Vagina (tissue), 2 donors: ENCODE measurements around the gene CDK9. TPM values are rescaled to one million over a fixed set of nuclear protein-coding genes. Genes with fewer than 3 reads are reported as not detected.
A peak's percentile ranks its signal among the peaks of the same experiment; 100 is the strongest.

Experiments used
- DNase-seq, 2 donors: peaks; one replicate each; pipeline ENCODE4 v3.0.0-alpha.2; 2017; ENCODE audit errors: extremely low spot score in 2 of 2
- H3K27ac ChIP-seq: fragments of 200-600 bp; sonication (generic); one replicate; pipeline ENCODE4 v1.5.1; 2019
- H3K27me3 ChIP-seq: fragments of 200-600 bp; sonication (generic); one replicate; pipeline ENCODE4 v1.5.1; 2019
- H3K36me3 ChIP-seq, 2 donors: fragments of 200-600 bp; sonication (generic); one replicate each; pipeline ENCODE4 v1.5.1; 2017 to 2019
- H3K4me1 ChIP-seq: fragments of 200-600 bp; sonication (generic); one replicate; pipeline ENCODE4 v1.5.1; 2019
- H3K4me3 ChIP-seq, 2 donors: fragments of 200-600 bp; sonication (generic); 1 replicate in 1 of 2; 2 replicates in 1 of 2; pipeline ENCODE4 v1.5.1; 2016 to 2019
- H3K9me3 ChIP-seq: fragments of 200-600 bp; sonication (generic); one replicate; pipeline ENCODE4 v1.5.1; 2019
- POLR2A ChIP-seq, 2 donors: fragments of 450-650 bp; IDR thresholded peaks; one replicate each; pipeline ENCODE4 v1.6.1; 2017; ENCODE audit warnings: antibody characterized with exemption in 2 of 2, mild to moderate bottlenecking in 2 of 2, moderate library complexity in 2 of 2
- POLR2AphosphoS5 ChIP-seq, 2 donors: sonication (generic); formaldehyde crosslinking; IDR thresholded peaks; one replicate each; pipeline ENCODE4 v1.9.0; 2017; ENCODE audit warnings: antibody characterized with exemption in 2 of 2, mild to moderate bottlenecking in 2 of 2, low read depth in 1 of 2; ENCODE audit not compliant: insufficient read depth in 1 of 2
- intact Hi-C: fragments of 100-400 bp; cut with DNase I; formaldehyde crosslinking; loops from one replicate; pipeline ENCODE4 v1.15.1; 2023
- microRNA-seq: library from miRNA; unstranded; fragments of <30 nt; microRNA quantifications from one replicate; pipeline ENCODE4, GENCODE V29; 2017; ENCODE audit warnings: borderline number of aligned reads, borderline replicate concordance
- small RNA-seq: library from RNA; depleted of rRNA; stranded (forward); fragments of <200 nt; gene quantifications from one replicate; pipeline ENCODE3, GENCODE V24; 2016
- total RNA-seq: library from RNA; depleted of rRNA; stranded (reverse); fragments of >200 nt; gene quantifications from one replicate; pipeline ENCODE4 v1.2.3, GENCODE V29; 2016
- TF ChIP-seq, protein P1 (sequence below), 3 experiments: fragments of 450-650 bp in 2 of 3; fragments of 200-600 bp in 1 of 3; sonication (generic) in 1 of 3; IDR thresholded peaks; one replicate each; pipeline ENCODE4 v1.5.1; 2017 to 2019; ENCODE audit warnings: antibody characterized with exemption in 3 of 3, mild to moderate bottlenecking in 2 of 3, moderate library complexity in 2 of 3

Gene CDK9
- total RNA-seq, 1 donor from 2014 or later: 66.3 TPM

DNA sequence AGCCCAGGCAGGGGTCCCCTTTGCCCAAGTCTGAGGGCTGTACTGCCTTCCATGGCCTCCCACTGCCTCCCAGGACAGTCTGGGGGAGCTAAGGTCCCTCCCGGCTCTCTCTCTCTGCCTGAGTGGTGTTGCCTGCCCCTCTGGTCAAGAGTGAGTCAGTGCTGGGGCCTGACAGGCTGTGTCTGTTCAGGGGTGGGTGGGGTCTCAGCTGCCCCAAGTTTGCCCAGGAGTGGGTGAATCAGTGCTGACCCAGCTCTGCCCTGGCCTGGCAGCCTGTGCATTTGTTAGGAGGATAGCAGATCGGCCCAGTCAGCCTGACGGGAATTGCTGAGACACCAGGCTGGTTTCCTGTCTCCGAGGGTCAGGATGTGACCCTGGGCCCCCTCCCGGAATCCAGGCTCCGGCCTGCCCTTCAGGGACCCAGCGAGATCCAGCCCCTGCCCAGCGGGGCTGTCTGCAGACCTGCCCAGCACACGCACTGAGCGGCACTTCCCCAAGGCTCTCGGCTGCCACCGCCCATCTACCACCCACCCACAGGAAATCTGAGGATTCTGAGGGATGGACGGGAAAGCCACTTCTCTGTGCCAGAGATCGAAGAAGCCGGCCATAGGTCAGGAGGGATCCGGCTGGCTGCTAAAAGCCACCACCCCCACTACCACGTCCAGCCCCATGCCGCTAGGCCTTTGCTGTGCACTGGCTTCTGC, 52.7 kb downstream of the CDK9 start:
- Histone ChIP-seq H3K36me3 (no peaks in the 10 kb centered on the region), H3K4me1 (peaks cover 57% of the 10 kb centered on the region), H3K4me3 (peak overlapping the region in 1 of 2 donors; percentile 17), H3K9me3 (no peaks in the 10 kb centered on the region), H3K27me3 (no peaks in the 10 kb centered on the region), H3K27ac (peak overlapping the region; percentile 94)
- TF ChIP-seq POLR2A (IDR thresholded peaks at IDR 0.05): no peak
- TF ChIP-seq, protein P1, sequence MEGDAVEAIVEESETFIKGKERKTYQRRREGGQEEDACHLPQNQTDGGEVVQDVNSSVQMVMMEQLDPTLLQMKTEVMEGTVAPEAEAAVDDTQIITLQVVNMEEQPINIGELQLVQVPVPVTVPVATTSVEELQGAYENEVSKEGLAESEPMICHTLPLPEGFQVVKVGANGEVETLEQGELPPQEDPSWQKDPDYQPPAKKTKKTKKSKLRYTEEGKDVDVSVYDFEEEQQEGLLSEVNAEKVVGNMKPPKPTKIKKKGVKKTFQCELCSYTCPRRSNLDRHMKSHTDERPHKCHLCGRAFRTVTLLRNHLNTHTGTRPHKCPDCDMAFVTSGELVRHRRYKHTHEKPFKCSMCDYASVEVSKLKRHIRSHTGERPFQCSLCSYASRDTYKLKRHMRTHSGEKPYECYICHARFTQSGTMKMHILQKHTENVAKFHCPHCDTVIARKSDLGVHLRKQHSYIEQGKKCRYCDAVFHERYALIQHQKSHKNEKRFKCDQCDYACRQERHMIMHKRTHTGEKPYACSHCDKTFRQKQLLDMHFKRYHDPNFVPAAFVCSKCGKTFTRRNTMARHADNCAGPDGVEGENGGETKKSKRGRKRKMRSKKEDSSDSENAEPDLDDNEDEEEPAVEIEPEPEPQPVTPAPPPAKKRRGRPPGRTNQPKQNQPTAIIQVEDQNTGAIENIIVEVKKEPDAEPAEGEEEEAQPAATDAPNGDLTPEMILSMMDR (IDR thresholded peaks at IDR 0.05): no peak
- TF ChIP-seq POLR2AphosphoS5 (IDR thresholded peaks at IDR 0.05; ENCODE audit: insufficient read depth in 1 of 2, low read depth in 1 of 2): peak; percentile 38 to 86
- intact Hi-C loops: no loop called here
- DNase-seq: peak in 1 of 2 donors; percentile 95

Small RNA genes within 50 kb of the gene (microRNA-seq; reads per million reads assigned to microRNA genes)
- gene MIR2861 (not detected), gene MIR3960 (not detected)

Small RNA genes within 50 kb of the gene (small RNA-seq; reads per million reads assigned to genes)
- not detected for gene RF00019

Other genes starting within 250 kb of the CDK9 start
- gene STXBP1, start 173.8 kb upstream of the CDK9 start, total RNA-seq: 56.2 TPM
- gene CFAP157, start 79.0 kb upstream of the CDK9 start, total RNA-seq: not detected
- gene PTRH1, start 70.4 kb upstream of the CDK9 start, total RNA-seq: 2.2 TPM
- gene TTC16, start 70.0 kb upstream of the CDK9 start, total RNA-seq: 0.25 TPM
- gene TOR2A, start 50.7 kb upstream of the CDK9 start, total RNA-seq: 12.3 TPM
- 19.6 TPM for gene SH2D3C, start 7.4 kb upstream of the CDK9 start, total RNA-seq
- 99.7 TPM for gene FPGS, start 16.8 kb downstream of the CDK9 start, total RNA-seq
- gene ENG, start 68.6 kb downstream of the CDK9 start, total RNA-seq: 130 TPM
- 33.4 TPM for gene AK1, start 91.6 kb downstream of the CDK9 start, total RNA-seq
- 108 TPM for gene ST6GALNAC6, start 113.6 kb downstream of the CDK9 start, total RNA-seq
- gene ST6GALNAC4, start 131.0 kb downstream of the CDK9 start, total RNA-seq: 33.1 TPM
- gene PIP5KL1, start 144.7 kb downstream of the CDK9 start, total RNA-seq: 10.3 TPM
- 17.7 TPM for gene DPM2, start 151.8 kb downstream of the CDK9 start, total RNA-seq
- gene EEIG1, start 195.0 kb downstream of the CDK9 start, total RNA-seq: 30.9 TPM